ENCODE data around the gene C4BPA.

DNA sequence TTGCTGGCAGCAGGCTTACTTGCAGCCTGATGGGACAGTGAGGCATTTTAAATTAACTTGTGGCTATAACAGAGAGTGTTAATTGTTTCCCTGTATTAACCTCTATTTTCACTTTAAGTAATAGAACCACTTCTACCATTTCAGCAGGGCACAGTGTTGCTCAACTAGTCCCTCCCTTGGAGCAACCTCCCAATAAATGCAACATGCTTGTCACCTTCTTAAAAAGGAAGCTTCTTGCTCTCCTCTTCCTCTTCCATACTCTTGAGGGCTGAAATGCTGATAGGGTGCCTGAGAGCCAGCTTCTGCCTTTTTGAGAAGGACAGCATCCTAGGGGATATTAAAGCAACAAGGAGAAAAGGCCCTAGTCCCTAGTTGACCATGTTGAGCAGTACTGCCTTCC, 52.1 kb downstream of the C4BPA start:
- TF ChIP-seq MTA3 (IDR thresholded peaks at IDR 0.05; ENCODE audit: borderline replicate concordance, low read length) (no peak), SIN3A (IDR thresholded peaks at IDR 0.05; ENCODE audit: low read depth, low read length) (no peak), DPF2 (IDR thresholded peaks at IDR 0.05) (no peak), NFIC (IDR thresholded peaks at IDR 0.05; ENCODE audit: low read depth, low read length) (no peak), EZH2 (IDR thresholded peaks at IDR 0.05; ENCODE audit: borderline replicate concordance, control insufficient read depth, low read depth, low read length) (no peak)
